Stimulated activated CD8-positive, alpha-beta memory T cell treated with anti-CD3 and anti-CD28 coated beads, Interleukin-4, amount 100 ng/mL, for 24 hours (primary cell): ENCODE data around the gene METRNL.

ENCODE experiments used
- DNase-seq: peaks from one replicate; pipeline ENCODE4 v3.0.0-alpha.2; 2020; ENCODE audit warnings: low read depth

Gene METRNL

DNA sequence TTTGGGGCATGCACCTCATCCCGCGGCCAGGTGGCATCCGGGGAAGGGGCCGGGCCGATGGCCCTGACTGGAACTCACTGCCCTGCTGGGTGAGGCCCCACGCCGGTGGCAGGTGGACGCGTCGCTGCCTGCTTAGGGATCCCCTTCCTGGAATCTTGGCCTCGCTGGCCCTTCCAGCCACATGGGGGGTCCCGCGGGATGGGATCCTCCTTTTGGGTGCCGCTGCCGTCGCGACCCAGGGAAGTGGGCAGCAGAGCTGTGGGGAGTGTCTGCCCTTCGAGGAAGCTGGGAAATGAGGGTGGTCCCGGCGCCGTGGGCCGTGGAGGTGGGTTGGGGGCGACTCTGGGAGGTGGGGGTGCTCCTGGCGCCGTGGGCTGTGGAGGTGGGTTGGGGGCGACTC, 12.8 kb downstream of the METRNL start:
- DNase-seq = no peak

DNA sequence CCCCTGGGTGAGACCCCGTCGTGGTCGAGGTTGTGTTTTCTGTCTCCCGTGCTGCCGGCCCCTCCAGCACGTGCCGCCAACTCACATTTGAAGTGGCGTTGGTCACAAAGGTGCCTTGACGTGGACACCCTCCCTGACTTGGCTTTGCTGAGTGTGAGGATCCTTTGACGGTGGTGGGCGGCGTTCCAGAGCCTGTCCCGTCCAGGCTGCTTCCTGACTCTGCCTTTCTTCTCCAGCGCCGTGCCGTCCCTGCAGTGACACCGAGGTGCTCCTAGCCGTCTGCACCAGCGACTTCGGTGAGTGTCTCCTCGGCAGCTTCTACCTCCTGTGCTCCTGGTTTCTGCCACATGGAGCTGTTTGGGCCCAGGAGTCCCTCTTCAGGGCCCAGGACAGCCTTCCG, 13.5 kb downstream of the METRNL start:
- DNase-seq = no peak

DNA sequence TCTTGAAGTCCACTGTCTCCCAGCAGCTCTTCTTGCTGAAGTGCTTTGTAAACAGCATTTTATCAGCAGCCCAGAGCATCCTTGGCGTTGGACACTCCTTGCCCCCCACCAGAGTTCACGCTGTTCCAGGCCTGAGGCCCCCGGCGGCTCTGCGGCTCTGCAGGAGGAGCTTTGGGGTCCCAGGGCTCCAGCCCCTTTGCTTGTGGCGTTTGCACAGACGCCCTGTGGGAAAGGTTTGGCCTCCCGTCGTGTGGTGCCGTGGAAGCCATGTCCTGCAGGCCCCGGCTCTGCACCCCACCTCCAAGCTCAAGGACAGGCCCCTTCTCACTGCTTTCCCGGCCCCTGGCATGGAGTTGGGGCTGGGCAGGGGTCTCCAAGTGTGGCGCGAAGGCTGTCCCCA, 14.1 kb downstream of the METRNL start:
- DNase-seq = no peak

DNA sequence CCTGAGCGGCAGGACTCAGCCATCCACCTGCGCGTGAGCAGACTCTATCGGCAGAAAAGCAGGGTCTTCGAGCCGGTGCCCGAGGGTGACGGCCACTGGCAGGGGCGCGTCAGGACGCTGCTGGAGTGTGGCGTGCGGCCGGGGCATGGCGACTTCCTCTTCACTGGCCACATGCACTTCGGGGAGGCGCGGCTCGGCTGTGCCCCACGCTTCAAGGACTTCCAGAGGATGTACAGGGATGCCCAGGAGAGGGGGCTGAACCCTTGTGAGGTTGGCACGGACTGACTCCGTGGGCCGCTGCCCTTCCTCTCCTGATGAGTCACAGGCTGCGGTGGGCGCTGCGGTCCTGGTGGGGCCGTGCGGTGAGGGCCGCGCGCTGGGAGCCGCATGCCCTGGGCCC, 14.9 kb downstream of the METRNL start:
- DNase-seq = no peak

DNA sequence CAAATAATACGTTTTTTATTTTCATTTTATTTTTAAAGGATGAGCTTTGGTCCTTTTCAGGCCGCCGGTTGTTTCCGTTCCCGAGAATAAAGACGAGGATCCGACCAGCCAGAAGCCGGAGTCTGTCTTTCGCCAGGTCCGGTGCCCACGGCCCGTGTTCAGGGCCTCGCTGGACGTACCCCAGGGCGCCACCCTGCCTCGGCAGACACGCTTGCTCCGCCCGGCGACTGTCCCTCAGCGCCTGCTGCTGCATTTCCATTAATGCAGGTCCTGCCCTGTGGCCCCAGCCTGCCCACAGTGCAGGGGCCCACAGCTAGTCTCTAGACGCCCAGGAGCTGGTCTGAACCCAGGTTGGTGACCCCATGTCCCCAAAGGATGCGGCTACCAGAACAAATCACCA, 15.6 kb downstream of the METRNL start:
- DNase-seq = no peak

DNA sequence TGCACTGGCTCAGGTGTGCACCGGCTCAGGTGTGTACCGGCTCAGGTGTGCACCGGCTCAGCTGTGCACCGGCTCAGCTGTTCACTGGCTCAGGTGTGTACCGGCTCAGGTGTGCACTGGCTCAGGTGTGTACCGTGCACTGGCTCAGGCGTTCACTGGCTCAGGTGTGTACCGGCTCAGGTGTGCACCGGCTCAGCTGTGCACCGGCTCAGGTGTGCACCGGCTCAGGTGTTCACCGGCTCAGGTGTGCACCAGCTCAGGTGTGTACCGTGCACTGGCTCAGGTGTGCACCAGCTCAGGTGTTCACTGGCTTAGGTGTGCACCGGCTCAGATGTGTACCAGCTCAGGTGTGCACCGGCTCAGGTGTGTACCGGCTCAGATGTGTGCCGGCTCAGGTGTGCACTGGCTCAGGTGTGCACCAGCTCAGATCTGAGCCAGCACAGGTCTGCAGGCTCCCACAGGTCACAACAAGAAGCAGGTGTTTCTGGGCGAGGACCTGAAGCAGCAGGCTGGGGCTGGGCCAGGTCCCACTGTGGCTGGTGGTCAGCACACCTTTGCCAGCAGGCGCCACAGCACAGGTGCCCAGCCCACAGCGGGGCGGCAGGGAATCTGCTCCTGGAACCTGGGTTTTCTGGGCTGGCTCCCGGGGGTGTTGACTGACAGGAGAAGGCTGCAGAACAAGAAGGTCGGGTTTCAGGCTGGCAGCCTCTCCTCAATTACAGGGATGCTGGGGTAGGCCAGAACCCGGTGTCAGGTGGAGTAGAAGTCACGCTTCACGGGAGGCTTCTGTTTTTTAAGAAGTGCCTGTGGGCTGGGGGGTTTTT, 17.2 kb downstream of the METRNL start:
- DNase-seq = no peak

DNA sequence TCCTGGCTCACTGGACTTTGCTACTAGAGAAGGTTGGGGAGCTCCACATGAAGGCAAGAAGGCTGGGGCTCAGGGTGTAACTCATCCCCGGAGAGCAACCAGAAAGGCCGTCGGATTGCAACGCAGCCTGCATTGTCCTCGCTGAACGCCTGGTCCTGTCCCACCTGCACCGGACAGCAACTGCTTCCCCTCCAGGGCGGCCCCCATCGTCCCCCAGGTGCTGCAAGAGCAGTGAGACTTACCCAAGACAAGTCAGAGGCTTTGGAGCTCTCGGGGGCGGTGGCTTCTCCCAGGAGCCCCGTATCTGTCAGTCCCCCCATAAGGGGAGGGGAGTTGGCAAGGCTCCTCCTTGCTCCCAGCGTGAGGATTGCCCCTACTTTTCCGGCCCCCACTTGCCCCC, 18.4 kb downstream of the METRNL start:
- DNase-seq = no peak

DNA sequence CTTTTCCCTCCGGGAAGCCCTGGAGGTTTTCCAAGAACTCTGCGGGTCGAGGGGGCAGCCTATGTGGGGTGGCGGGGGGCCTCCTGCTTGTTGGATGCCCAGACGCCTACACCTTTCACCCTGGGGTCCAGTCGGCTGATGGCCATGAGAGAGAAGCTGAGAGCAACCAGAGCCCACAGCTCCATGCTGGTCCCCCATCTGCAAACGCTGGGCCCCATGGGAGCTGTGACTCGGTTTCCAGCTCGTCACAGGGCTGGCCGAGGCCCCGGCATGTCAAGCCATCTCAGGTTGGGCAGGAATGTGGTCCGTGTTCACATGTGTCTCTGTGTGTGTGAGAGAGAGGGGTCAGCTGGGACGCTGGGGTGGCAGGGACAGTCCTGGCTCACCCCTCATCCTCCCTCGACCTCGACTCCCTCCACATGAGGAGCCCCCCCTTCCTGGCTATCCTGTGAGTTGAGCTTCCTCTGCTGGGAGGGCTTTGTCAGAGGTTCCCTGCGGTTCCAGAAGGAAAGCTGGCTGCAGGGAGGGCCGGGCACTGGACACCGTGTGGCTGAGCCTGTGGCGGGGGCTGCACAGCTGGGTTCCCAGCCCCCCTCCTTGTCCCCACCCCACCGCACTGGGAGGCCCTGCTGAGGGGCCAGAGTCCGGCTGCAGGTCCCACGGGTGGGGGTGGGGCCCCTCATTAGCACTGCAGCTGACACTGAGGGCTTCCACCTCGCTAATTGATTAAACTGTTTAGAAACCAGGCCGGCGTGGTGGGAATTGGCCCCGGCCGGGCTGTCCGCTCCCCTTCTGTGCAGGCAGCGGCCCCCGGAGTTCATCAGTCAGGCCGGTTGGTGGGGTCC, 19.1 kb downstream of the METRNL start:
- DNase-seq = no peak

DNA sequence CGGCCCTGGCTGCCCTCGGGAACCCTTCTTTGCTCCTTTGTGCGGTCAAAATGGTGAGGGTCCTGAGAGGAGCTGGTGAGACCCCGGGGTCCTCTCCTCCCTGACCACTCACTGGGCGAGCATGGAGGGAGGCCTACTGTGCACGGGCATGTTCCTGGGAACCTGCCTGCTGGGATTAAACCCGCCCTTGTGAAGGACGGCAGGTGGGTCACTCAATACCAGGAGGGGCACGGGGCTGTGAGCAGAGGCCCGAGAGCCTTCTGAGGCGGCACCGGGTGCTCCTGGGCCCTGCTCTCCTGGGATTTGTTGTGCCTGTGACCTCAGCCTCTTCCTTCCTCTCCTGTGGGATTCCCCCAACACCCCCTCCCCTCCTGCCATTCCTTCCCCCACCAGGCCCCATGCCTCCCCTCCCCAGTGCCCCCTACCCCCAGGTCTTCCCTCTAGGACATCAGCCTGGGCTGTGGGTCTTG, 19.7 kb downstream of the METRNL start:
- DNase-seq = no peak

DNA sequence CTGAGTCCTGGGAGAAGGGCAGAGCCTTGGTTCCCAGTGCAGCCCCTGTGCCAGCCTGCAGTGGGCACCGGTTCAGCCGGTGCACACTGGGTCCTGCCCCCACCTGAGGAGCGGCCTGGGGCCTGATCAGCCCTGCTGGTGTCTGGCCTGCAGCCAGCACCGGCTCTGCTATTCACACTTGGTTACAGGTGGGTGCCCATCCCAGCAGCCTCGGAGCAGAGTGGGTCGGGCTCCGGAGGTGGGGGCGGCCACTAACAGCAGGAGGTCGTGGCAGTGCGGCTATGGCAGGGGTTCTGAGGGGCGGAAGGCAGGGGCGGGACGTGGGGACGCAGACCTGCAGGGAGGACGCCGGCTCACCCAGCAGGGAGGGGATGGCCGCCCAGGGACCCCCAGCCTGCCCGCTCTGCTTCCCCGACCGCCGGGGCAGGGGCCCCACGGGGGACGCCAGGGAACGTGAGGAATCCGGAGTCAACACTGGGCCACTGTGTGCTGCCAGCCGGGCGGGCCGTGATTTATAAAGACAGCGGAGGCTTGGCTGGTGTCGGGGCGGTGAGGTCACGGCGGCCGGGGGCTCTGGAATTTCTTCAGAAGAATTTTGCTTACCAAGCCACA, 20.3 kb downstream of the METRNL start:
- DNase-seq = no peak

DNA sequence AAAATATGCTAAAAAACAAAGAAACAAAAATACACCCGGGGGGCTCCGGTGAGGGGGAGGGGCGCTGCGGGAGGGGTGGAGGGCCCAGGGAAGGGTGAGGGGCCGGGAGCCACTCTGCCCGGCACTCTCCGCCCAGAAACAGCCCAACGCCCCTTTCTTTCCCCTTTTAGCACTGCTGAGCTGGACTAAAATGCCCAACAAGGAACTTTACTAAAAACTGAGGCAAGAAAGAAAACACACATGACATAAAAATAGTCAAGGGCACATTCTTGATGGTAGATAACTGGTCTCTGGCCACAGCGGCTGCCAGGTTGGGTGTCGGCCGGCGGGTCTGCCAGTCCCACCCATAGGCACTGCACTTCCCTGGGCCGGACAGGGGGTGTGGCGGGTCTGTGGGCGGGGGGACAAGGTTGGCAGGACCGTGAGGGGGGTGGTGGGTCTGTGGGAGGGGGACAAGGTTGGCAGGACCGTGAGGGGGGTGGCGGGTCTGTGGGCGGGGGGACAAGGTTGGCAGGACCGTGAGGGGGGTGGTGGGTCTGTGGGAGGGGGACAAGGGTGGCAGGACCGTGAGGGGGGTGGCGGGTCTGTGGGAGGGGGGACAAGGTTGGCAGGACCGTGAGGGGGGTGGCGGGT, 20.9 kb downstream of the METRNL start:
- DNase-seq = no peak

DNA sequence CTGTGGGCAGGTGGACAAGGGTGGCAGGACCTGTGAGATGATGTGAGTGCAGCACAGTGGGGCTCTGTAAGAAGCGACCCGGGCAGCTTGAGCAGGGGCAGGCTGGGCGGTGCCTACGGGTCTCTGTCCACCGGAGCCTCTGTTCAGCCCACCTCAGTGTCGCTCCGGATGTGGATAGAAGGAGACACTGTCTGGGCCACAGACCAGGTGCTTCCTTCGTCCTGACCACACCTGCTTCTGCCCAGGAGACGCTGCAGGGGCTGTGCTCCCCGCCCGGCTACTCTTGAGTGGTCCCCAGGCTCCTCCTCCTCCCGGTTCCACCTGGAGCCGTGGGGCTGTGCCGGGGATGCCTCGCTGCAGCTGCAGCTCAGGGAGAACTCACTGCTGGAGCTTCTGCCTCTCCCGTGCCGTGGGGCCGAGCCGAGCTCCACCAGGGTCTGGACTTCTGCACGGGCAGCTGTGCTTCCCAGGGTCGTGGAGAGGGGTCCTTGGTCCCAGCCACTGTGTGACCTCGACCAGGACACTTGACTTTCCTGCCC, 21.5 kb downstream of the METRNL start:
- no peak for DNase-seq

DNA sequence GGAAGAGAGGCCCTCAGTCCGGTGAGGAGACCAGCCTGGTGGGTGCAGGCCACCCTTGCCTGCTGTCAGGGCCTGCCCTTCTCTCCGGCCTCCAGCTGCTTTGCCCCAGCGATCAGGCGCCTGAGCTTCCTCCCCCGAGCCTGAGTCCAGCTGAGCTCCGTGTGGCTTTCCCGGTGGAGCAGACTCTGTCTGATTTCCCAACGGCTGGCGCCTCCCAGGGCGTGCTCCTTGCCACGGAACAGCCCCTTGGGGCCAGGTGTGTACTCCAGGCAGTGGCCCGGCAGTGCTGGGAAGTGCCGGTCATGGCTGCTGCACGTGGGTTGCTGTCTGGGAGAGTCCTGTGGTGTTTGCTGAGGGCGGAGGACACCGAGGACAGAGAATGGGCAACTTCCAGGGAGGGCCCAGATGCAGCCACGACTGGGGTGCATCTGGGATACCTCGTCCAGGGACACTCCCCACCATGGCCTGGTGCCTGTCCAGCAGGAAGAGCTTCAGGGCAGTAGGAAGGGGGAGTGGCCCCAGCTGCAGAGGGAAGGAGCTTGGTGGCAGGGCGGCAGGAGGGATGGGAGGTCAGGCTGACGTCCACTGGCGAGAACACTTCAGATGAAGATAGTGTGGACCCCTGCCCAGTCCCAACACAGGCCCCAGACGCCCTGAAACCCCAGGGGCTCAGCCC, 22.5 kb downstream of the METRNL start:
- no peak for DNase-seq

DNA sequence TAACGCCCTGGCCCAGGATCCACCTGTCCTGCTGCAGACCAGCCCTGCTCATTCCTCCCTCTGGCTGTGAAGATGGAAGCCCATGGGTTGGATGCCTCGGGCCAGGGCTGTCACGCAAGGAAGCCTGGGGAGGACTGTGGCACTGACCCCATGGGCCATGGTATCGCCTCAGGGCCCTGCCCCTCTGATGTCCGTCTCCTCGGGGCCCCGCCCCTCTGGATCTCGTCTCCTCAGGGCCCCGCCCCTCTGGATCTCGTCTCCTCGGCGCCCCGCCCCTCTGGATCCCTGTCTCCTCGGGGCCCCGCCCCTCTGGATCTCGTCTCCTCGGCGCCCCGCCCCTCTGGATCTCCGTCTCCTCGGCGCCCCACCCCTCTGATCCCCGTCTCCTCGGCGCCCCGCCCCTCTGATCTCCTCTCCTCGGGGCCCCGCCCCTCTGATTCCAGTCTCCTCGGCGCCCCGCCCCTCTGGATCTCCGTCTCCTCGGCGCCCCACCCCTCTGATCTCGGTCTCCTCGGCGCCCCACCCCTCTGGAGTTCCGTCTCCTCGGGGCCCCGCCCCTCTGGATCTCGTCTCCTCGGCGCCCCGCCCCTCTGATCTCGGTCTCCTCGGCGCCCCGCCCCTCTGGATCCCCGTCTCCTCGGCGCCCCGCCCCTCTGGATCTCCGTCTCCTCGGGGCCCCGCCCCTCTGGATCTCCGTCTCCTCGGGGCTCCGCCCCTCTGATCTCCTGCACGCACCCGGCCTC, 24.0 kb downstream of the METRNL start:
- no peak for DNase-seq

DNA sequence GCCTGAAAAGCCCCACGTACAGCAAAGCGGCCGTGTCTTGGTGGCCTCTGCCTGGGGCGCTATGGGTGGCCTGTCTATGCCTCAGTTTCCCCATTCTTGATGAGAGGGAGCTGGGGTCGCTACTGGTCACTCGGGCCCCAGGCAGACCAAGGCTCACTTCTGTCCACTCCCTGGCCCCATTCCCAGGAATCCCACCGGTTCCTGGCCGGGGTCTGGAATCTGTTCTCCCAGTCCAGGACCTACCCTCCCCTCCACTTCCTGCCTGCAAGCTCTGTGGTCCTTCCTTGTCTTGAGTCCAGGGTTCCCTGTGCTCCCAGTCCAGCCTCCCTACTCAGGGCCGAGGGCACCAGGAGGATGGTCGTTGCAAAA, 24.5 kb downstream of the METRNL start:
- DNase-seq = no peak

DNA sequence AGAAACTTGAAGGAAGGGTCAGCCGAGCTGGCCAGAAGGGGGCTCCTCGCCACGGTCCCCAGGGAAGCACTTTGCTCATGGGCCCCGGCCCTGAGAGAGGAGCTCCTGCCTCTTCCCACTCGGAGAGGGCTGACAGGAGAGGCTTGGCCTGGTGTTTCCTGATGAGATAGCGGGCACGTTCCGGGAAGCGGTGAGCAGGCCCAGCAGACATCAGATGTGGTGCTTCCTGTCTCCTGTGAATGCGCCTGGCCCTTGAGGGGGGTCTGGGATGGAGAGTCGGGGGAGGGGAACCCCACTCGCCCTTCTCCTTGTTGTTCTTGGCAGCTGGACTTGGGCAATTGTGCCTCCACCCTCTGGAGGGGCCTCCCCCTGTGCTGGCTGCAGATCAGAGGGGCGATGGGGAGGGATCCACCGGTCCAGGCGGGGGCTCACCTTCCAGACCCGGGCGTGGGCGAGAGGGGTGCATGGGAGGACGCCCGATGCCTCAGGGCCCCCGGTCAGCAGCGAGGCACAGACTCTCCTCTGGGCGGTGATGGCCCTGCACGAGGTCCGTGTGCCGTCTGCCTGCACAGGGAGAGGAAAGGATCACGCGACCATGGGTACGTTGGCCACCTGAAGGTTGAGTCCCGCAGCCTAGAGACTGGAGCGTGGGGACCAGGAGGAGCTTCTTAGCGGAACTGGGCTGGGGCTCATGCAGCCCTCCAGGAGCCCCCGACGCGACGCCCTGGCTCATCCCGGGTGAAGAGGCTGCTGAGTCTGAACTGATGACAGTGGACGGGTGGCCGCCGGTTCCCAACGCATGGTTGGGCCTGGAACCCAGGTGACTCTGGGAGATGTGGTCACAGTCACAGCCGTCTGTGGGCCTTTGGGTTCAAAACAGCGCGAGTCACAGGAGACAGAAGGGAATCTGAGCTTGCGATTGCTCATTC, 25.4 kb downstream of the METRNL start:
- no peak for DNase-seq

DNA sequence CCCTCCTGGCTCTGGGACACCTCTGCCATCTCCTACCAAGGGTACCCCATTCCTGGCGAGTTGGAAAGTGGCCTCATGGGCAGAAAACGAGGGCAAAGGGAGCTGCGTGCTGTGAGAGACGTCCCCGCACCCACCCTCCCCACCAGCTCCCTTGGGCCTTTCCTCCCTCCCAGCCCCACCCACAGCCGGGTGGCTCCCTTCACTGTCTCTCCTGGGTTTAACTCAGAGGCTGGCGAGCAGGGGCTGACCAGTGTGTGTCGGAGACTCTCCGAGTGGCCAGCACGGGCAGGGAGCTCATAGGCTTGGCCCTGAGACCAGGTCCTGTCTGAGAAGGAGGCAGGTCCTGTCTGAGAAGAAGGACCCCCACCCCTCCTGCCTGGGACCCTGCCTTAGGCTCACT, 26.1 kb downstream of the METRNL start:
- no peak for DNase-seq

DNA sequence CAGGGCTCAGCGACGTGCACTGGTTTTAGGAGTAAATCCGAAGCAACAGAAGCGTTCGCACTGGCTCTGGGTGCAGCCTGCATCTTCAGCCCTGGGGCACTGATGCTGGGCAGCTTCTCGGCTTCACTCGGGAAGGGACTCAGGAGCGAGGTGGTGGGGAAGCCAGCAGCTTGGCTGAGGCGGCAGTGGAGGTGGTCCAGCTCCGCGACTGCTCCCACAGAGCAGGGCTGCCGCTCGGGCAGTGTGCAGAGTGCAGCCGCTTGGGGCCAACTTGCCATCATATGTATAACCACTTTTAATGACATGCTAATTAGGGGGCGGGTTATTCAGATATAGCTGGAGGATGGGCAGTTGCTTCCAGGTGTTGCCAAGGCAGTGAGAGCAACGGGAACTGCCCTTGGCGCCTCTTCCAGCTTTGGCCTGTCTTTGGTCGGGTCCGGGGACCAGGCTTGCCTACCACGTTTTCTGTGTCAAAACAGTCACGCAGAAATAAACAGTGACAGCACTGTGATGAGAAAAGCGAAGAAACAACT, 26.7 kb downstream of the METRNL start:
- no peak for DNase-seq

DNA sequence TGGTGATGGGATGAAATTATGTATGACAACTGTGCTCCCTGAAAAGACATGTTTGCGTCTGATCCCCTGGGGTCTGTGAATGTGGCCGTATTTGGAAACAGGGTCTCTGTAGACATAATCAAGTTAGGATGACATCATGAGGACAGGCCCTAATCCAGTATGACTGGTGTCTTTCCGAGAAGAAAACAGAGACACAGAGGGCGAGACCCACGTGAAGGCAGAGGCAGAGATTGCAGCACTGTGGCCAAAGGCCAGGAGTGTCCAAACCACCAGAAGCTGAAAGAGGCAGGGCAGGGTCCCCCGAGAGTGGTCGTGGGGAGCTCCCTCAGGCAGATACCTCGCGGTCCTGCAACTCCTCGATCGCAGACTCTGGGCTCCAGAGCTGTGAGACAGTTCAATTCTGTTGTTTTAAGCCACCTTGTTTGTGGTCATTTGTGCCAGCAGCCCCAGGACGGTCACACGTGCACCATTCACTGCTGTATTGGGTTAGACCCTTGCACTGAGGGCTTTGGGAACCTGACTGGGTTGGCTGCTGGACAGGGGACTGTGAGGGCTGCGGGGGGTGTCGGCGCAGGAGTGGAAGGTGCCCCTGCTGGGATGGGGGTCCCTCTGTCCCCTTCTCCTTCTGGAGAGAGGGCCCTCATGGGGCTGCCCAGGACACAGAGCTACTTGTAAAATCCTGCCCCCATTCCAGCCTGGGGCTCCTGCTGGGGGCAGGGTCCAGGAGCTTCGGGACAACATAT, 27.7 kb downstream of the METRNL start:
- DNase-seq = no peak
